Fibroblast of lung (primary cell): ENCODE data around the gene GIPC3. TPM values are rescaled to one million over a fixed set of nuclear protein-coding genes. Genes with fewer than 3 reads are reported as not detected.

Experiments used
- DNase-seq, 2 donors: peaks; one replicate each; pipeline versions ENCODE4 v3.0.0 to v3.0.0-alpha.2; 2010; ENCODE audit warnings: low read depth in 2 of 2
- H2AFZ ChIP-seq: 2 replicates; pipeline ENCODE4 v1.5.1; 2012; ENCODE audit warnings: low read length, control low read depth, inconsistent platforms
- H3K27ac ChIP-seq: 2 replicates; pipeline ENCODE4 v1.5.1; 2011; ENCODE audit warnings: low read length, control low read depth; ENCODE audit not compliant: insufficient read depth
- H3K27me3 ChIP-seq: 2 replicates; pipeline ENCODE4 v1.5.1; 2011; ENCODE audit warnings: mild to moderate bottlenecking, low read length; ENCODE audit not compliant: control insufficient read depth, insufficient read depth
- H3K36me3 ChIP-seq: 2 replicates; pipeline ENCODE4 v1.5.1; 2011; ENCODE audit warnings: low read length; ENCODE audit not compliant: control insufficient read depth, insufficient read depth
- H3K4me1 ChIP-seq: 2 replicates; pipeline ENCODE4 v1.5.1; 2011; ENCODE audit warnings: low read length; ENCODE audit not compliant: control insufficient read depth, insufficient read depth; ENCODE audit errors: extremely low read depth
- H3K4me2 ChIP-seq: 2 replicates; pipeline ENCODE4 v1.5.1; 2011; ENCODE audit warnings: low read length, control low read depth; ENCODE audit not compliant: insufficient read depth; ENCODE audit errors: extremely low read depth
- H3K4me3 ChIP-seq, 4 experiments: fragments of 200-600 bp in 1 of 4; sonication (generic) in 1 of 4; replicated peaks in 1 of 4; 2 replicates each; pipeline ENCODE4 v1.5.1; 2011 to 2016; ENCODE audit warnings: low read length in 4 of 4, low read depth in 3 of 4, mild to moderate bottlenecking in 3 of 4, control low read depth in 2 of 4, inconsistent platforms in 1 of 4, mixed read lengths in 1 of 4; ENCODE audit not compliant: insufficient read depth in 1 of 4; ENCODE audit errors: control extremely low read depth in 1 of 4
- H3K79me2 ChIP-seq: 2 replicates; pipeline ENCODE4 v1.5.1; 2012; ENCODE audit warnings: mild to moderate bottlenecking, low read length, inconsistent platforms; ENCODE audit not compliant: control insufficient read depth, insufficient read depth
- H3K9ac ChIP-seq: 2 replicates; pipeline ENCODE4 v1.5.1; 2011; ENCODE audit warnings: mild to moderate bottlenecking, low read length, control low read depth; ENCODE audit not compliant: insufficient read depth
- H3K9me3 ChIP-seq: 2 replicates; pipeline ENCODE4 v1.5.1; 2012; ENCODE audit warnings: low read depth, low read length; ENCODE audit not compliant: control insufficient read depth, insufficient read depth
- H4K20me1 ChIP-seq: 2 replicates; pipeline ENCODE4 v1.5.1; 2011; ENCODE audit warnings: low read length; ENCODE audit not compliant: control insufficient read depth, insufficient read depth; ENCODE audit errors: extremely low read depth
- EZH2 ChIP-seq: IDR thresholded peaks from 2 replicates; pipeline ENCODE4 v1.5.1; 2012; ENCODE audit warnings: low read length, control low read depth, mild to moderate bottlenecking; ENCODE audit errors: missing control alignments
- polyA plus RNA-seq, 2 donors: library from polyadenylated mRNA; depleted of rRNA in 1 of 2; stranded (reverse) in 1 of 2; unstranded in 1 of 2; fragments of >200 nt; gene quantifications; 2 replicates each; pipeline ENCODE4 v1.2.1, GENCODE V29; 2011 to 2012; ENCODE audit warnings: missing spikeins in 1 of 2
- total RNA-seq: library from RNA; depleted of rRNA; stranded (reverse); fragments of >200 nt; gene quantifications from 2 replicates; pipeline ENCODE4 v1.2.1, GENCODE V29; 2014
- TF ChIP-seq, protein P1 (sequence below), 2 donors: IDR thresholded peaks in 1 of 2; conservative IDR thresholded peaks in 1 of 2; 1 replicate in 1 of 2; 2 replicates in 1 of 2; pipeline ENCODE4 v1.5.1; 2011 to 2012; ENCODE audit warnings: low read length in 2 of 2, control low read depth in 1 of 2, inconsistent platforms in 1 of 2, low read depth in 1 of 2, mild to moderate bottlenecking in 1 of 2

GIPC3 gene
- total and polyA plus RNA-seq, 2 donors (not counting 1 experiment from before 2014, with no cell fraction given): under 0.01 to 0.60 TPM

DNA sequence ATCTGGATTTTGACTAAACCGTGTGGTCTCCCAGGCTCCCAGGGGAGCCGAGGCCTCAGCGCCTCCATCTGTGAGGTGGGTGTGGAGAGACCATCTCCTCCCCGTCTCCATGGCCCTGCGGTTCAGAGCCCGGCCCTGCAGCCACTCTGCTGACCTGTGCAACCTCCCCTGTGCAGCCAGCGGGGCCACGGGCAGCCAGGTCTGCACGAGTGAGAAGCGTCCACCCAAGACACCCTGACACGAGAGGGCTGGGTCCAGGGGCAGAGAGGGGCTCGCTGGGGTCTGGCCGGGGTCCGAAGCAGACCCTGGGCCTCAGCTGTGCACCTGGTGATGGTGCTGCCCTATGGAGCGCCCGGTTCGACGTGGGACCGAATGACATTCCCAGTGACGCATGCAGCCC, 51.7 kb downstream of the GIPC3 start:
- TF ChIP-seq, protein P1, sequence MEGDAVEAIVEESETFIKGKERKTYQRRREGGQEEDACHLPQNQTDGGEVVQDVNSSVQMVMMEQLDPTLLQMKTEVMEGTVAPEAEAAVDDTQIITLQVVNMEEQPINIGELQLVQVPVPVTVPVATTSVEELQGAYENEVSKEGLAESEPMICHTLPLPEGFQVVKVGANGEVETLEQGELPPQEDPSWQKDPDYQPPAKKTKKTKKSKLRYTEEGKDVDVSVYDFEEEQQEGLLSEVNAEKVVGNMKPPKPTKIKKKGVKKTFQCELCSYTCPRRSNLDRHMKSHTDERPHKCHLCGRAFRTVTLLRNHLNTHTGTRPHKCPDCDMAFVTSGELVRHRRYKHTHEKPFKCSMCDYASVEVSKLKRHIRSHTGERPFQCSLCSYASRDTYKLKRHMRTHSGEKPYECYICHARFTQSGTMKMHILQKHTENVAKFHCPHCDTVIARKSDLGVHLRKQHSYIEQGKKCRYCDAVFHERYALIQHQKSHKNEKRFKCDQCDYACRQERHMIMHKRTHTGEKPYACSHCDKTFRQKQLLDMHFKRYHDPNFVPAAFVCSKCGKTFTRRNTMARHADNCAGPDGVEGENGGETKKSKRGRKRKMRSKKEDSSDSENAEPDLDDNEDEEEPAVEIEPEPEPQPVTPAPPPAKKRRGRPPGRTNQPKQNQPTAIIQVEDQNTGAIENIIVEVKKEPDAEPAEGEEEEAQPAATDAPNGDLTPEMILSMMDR (conservative IDR thresholded peaks at IDR 0.05 in 1 of 2, IDR thresholded peaks at IDR 0.05 in 1 of 2; ENCODE audit: low read depth in 1 of 2, low read length in 2 of 2): no peak
- TF ChIP-seq EZH2: no peak

DNA sequence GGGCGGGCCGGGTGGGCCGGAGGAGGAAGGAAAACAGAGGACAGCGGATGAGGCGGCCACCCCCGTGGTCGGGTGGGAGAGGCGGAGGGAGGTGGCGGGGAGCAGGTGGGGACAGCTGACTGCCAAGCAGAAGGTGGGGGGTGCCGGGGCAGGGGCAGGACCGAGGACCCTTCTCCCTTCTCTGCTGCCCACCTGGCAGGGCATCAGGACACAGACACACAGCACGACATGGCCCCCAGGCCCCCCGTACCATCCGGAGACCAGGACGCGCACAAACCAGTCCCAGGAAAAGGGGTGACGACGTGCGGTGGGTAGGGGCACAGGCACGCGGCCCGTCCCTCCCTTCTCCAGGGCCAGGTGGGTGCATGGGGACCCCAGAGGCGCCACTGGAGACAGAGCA, 52.3 kb downstream of the GIPC3 start:
- no peak overlapping the region for H3K9ac ChIP-seq
- H3K4me1 ChIP-seq: no peaks in the 10 kb centered on the region
- TF ChIP-seq EZH2: no peak
- TF ChIP-seq, protein P1 (conservative IDR thresholded peaks at IDR 0.05 in 1 of 2, IDR thresholded peaks at IDR 0.05 in 1 of 2; ENCODE audit: low read depth in 1 of 2, low read length in 2 of 2): no peak
- H3K4me2 ChIP-seq: no peak overlapping the region
- no peak for DNase-seq
- H4K20me1 ChIP-seq: no peaks in the 10 kb centered on the region
- H2AFZ ChIP-seq: no peak overlapping the region
- H3K36me3 ChIP-seq: peaks cover 11% of the 10 kb centered on the region
- no peaks in the 10 kb centered on the region for H3K9me3 ChIP-seq
- no peaks in the 10 kb centered on the region for H3K79me2 ChIP-seq
- no peak overlapping the region for H3K27ac ChIP-seq
- no peak overlapping the region for H3K4me3 ChIP-seq
- H3K27me3 ChIP-seq: no peaks in the 10 kb centered on the region

More for the DNA sequence above, 51.7 kb downstream of the GIPC3 start:
- Histone ChIP-seq H2AFZ (no peak overlapping the region), H3K4me3 (no peak overlapping the region), H4K20me1 (no peaks in the 10 kb centered on the region), H3K9ac (no peak overlapping the region), H3K9me3 (no peaks in the 10 kb centered on the region), H3K4me1 (no peaks in the 10 kb centered on the region), H3K27me3 (no peaks in the 10 kb centered on the region), H3K79me2 (no peaks in the 10 kb centered on the region), H3K27ac (no peak overlapping the region), H3K4me2 (no peak overlapping the region), H3K36me3 (peaks cover 11% of the 10 kb centered on the region)
- no peak for DNase-seq

DNA sequence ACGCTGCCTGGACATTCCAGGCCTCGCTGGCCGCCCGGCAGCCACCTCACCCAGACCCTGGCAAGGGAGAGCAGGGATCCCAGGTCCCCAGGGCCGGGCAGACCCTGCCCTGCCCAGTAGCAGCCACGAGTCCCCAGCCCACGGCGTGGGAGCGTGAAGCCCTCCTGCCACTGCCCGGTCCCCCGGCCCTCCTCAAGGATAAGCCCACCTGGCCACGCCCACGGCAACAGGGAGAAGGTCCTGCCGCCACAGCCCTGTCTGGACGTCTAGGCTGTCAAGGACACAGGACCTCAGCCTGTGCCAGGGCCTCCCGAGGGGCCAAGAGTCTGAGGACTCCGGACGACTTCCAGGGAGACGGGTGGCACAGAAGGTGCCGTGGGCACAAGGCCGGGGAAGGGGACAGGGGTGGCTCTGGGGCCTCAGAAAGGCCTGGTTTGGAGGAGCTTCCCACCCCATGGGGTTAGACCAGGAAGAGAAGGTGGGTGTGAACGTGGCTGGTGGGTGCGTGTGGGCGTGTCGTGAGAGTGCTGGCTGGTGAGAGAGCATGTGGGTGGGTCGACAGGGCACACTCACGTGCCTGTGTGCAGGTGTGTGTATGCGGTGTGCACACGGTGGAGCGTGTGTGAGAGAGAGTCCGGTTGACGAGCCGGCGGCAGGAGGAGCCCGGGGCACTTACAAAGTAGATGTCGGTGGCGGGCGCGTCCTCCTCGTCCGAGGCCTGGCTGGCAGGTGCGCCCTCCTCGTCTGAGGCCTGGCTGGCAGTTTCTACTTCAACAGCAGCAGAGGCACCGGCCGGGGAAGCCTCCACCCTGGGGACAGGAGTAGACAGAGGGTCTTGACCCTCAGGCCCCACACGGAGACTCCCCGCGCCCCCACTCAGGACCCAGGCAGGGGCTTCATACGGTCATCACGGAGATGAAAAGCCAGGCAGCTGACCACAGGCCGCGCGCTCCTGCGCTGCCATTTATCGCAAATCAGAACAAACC, 53.2 kb downstream of the GIPC3 start:
- Histone ChIP-seq H3K4me3 (no peak overlapping the region), H3K9me3 (no peaks in the 10 kb centered on the region), H2AFZ (no peak overlapping the region), H4K20me1 (no peaks in the 10 kb centered on the region), H3K4me1 (no peaks in the 10 kb centered on the region), H3K27ac (no peak overlapping the region), H3K4me2 (no peak overlapping the region), H3K9ac (no peak overlapping the region), H3K79me2 (no peaks in the 10 kb centered on the region), H3K36me3 (peaks cover 14% of the 10 kb centered on the region), H3K27me3 (no peaks in the 10 kb centered on the region)
- no peak for TF ChIP-seq EZH2
- TF ChIP-seq, protein P1 (conservative IDR thresholded peaks at IDR 0.05 in 1 of 2, IDR thresholded peaks at IDR 0.05 in 1 of 2; ENCODE audit: low read depth in 1 of 2, low read length in 2 of 2): no peak
- no peak for DNase-seq
